Psoas muscle (tissue), 8 donors: ENCODE data around the gene FEM1C. TPM values are rescaled to one million over a fixed set of nuclear protein-coding genes. Genes with fewer than 3 reads are reported as not detected.

Experiments used
- ATAC-seq, 4 donors: fragments of 200-7000 bp; cut with Tn5 transposase; one replicate each; pipeline ENCODE4 v1.9.1; 2020; ENCODE audit warnings: moderate library complexity in 3 of 4, mild to moderate bottlenecking in 2 of 4
- DNase-seq, 2 donors: peaks; one replicate each; pipeline ENCODE4 v3.0.0-alpha.2; 2020
- H3K27ac ChIP-seq: fragments of 200-600 bp; one replicate; pipeline ENCODE4 v1.8.0; 2022
- H3K27me3 ChIP-seq, 3 donors: fragments of 200-600 bp in 1 of 3; one replicate each; pipeline versions ENCODE4 v1.6.1 to v1.8.0; 2013 to 2022; ENCODE audit warnings: low read length in 2 of 3, mild to moderate bottlenecking in 2 of 3, moderate library complexity in 1 of 3; ENCODE audit not compliant: insufficient read depth in 3 of 3
- H3K36me3 ChIP-seq, 2 donors: fragments of 200-600 bp in 1 of 2; one replicate each; pipeline versions ENCODE4 v1.6.1 to v1.8.0; 2013 to 2022; ENCODE audit warnings: low read depth in 1 of 2, mild to moderate bottlenecking in 1 of 2, moderate library complexity in 1 of 2; ENCODE audit not compliant: insufficient read depth in 1 of 2
- H3K4me1 ChIP-seq: fragments of 200-600 bp; one replicate; pipeline ENCODE4 v1.8.0; 2022
- H3K4me3 ChIP-seq: fragments of 200-600 bp; one replicate; pipeline ENCODE4 v1.8.0; 2022; ENCODE audit warnings: mild to moderate bottlenecking
- H3K9me3 ChIP-seq: fragments of 200-600 bp; one replicate; pipeline ENCODE4 v1.8.0; 2022
- CTCF ChIP-seq: fragments of 200-600 bp; IDR thresholded peaks from one replicate; pipeline ENCODE4 v1.8.0; 2022; ENCODE audit warnings: antibody characterized with exemption
- WGBS, 3 donors: extraction: QIAGEN DNeasy Blood & Tissue Kit; methylation state at CpG; one replicate each; pipeline versions ENCODE4 v1.1.6 to v1.1.7; 2013; 5-methylcytosine and 5-hydroxymethylcytosine counted together
- intact Hi-C, 2 donors: fragments of 100-400 bp; cut with DNase I; formaldehyde crosslinking; loops; one replicate each; pipeline versions ENCODE4 v1.11.0 to v1.14.2; 2022
- polyA plus RNA-seq, 3 donors: library from polyadenylated mRNA; stranded (reverse); fragments of 200-250 nt; gene quantifications; one replicate each; pipeline ENCODE4 v1.2.3, GENCODE V29; 2013
- total RNA-seq, 4 donors: library from RNA; stranded (reverse); fragmentation: NEBNext Ultra II Directional in 2 of 4; extraction: Animal tissue kit (Norgen Biotek cat#: 25700) in 2 of 4; gene quantifications; one replicate each; pipeline versions ENCODE4 v1.2.1 to v1.2.4, GENCODE V29; 2021 to 2023
- donor health status: healthy with polysubstance abuse.
- donor health status: DM: no; HTN: no; CAD: no; lungs with moderate emphysema.
- donor health status: Bipolar disorder and iron deficiency.
- donor health status: healthy.
- donor health status: DM: yes; HTN: yes; CAD: no.
- donor health status: DM: no; HTN: no; CAD: no.
- donor health status: DM: no; HTN: no; CAD: no.
- donor health status: DM: yes; HTN: yes; CAD: no.

FEM1C gene
- total and polyA plus RNA-seq, 7 donors, result 9.1 to 44.5 (median 26.0) TPM

- Histone ChIP-seq H3K9me3 (no peaks in the 10 kb centered on the region), H3K4me1 (no peaks in the 10 kb centered on the region), H3K27ac (no peak overlapping the region), H3K4me3 (no peak overlapping the region), H3K36me3 (no peaks in the 10 kb centered on the region), H3K27me3 (peaks cover 0 to 2% (median 0%) of the 10 kb centered on the region in 3 donors)
- ATAC-seq (peak in 3 of 4 donors; percentile 30 to 55 (median 34)), DNase-seq (no peak)
- WGBS, 3 donors, result 68 to 77% (median 72%) methylated on average over 4 of the region's 4 CpGs
- TF ChIP-seq CTCF, result no peak
- intact Hi-C loops, result no loop called here
These were observed 6.8 kb upstream of the FEM1C start for GRCh38 chr5:115551415-115551814.

GRCh38 chr5:115549154-115549553, 4.6 kb upstream of the FEM1C start:
- H3K27ac ChIP-seq, result no peak overlapping the region
- H3K4me1 ChIP-seq, result no peaks in the 10 kb centered on the region
- H3K4me3 ChIP-seq, result no peak overlapping the region
- ATAC-seq, result no peak
- H3K27me3 ChIP-seq, result peaks cover 0 to 2% (median 0%) of the 10 kb centered on the region in 3 donors
- 76 to 82% (median 77%) methylated on average over 3 of the region's 3 CpGs for WGBS, 3 donors
- no peak for DNase-seq
- intact Hi-C loops, result loop anchor here in 1 of 2 donors (10.0 kb wide), 1 partner anchor 296 kb away; the partner anchor contains the start of genes AP3S1 and ATG12
- no peaks in the 10 kb centered on the region for H3K36me3 ChIP-seq
- no peak for TF ChIP-seq CTCF
- no peaks in the 10 kb centered on the region for H3K9me3 ChIP-seq

- Histone ChIP-seq H3K4me1 (no peaks in the 10 kb centered on the region), H3K27me3 (peaks cover 0 to 2% (median 0%) of the 10 kb centered on the region in 3 donors), H3K27ac (no peak overlapping the region), H3K36me3 (no peaks in the 10 kb centered on the region), H3K4me3 (no peak overlapping the region), H3K9me3 (no peaks in the 10 kb centered on the region)
- ATAC-seq (no peak), DNase-seq (no peak)
- WGBS, 3 donors, result 93 to 96% (median 94%) methylated on average over 4 of the region's 4 CpGs
- intact Hi-C loops, result loop anchor here in 1 of 2 donors (10.0 kb wide), 1 partner anchor 296 kb away; the partner anchor contains the start of genes AP3S1 and ATG12
- no peak for TF ChIP-seq CTCF
These were observed 4.1 kb upstream of the FEM1C start for GRCh38 chr5:115548683-115549082.

- WGBS, 3 donors, result 94 to 96% (median 96%) methylated on average over 9 of the region's 9 CpGs
- DNase-seq (no peak), ATAC-seq (no peak)
- H3K9me3 ChIP-seq, result no peaks in the 10 kb centered on the region
- intact Hi-C loops, result loop anchor here in 1 of 2 donors (10.0 kb wide), 1 partner anchor 299 kb away; the partner anchor contains the start of genes AP3S1 and ATG12
- peak overlapping the region; percentile 98 for H3K27ac ChIP-seq
- H3K4me3 ChIP-seq, result peak overlapping the region; percentile 93
- H3K4me1 ChIP-seq, result peaks cover 14% of the 10 kb centered on the region
- H3K36me3 ChIP-seq, result peaks cover 0 to 17% of the 10 kb centered on the region in 2 donors
- no peak for TF ChIP-seq CTCF
- no peaks in the 10 kb centered on the region for H3K27me3 ChIP-seq
These were observed 842 bp upstream of the FEM1C start for GRCh38 chr5:115545351-115545882.
